Activated CD4-positive, alpha-beta T cell treated with anti-CD3 and anti-CD28 coated beads, Interleukin-2, amount 50 U/mL, for 24 hours (primary cell): ENCODE results near the gene KRT73.

Experiments used
- DNase-seq, 2 donors: peaks; one replicate each; pipeline ENCODE4 v3.0.0-alpha.2; 2020; ENCODE audit warnings: low read depth in 1 of 2, low spot score in 1 of 2

Gene KRT73

GRCh38 chr12:52645982-52646381, 27.6 kb upstream of the KRT73 start:
- no peak for DNase-seq

DNA sequence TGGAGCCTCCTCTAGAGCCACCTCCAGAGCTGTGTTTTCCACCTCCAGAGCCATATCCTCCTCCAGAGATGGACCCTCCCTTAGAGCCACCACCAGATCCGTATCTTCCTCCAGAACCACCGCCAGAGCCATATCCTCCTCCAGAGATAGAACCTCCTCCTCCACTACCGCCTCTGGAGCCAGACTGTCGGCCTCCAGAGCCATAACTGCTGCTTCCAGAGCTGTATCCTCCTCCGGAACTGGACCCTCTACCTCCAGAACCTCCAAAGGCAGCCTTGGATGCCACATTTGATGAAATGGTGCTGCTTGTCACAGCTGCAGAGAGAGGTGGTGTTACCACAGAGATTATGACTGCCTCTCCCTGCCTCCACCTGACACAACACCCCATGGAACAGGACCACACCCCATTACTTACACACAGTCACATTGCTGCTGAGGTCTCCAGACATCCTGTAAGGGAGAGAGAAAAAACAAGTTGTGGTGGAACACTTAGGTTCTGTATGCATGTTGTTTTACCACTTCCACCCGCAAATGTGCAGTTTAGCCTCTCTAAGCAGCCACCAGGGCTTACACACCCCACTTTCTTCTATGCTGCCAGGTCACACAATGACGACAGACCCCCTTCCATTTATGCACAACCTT, 26.9 kb upstream of the KRT73 start:
- peak in 1 of 2 donors; percentile 12 for DNase-seq

- no peak for DNase-seq
Observed at GRCh38 chr12:52644078-52644415, 25.7 kb upstream of the KRT73 start.

- no peak for DNase-seq
Observed at GRCh38 chr12:52643233-52644077, 25.1 kb upstream of the KRT73 start.

GRCh38 chr12:52641468-52641867, 23.1 kb upstream of the KRT73 start:
- DNase-seq, result no peak

GRCh38 chr12:52637299-52637698, 18.9 kb upstream of the KRT73 start:
- no peak for DNase-seq

- DNase-seq, result no peak
Observed at GRCh38 chr12:52636592-52637258, 18.4 kb upstream of the KRT73 start.

DNA sequence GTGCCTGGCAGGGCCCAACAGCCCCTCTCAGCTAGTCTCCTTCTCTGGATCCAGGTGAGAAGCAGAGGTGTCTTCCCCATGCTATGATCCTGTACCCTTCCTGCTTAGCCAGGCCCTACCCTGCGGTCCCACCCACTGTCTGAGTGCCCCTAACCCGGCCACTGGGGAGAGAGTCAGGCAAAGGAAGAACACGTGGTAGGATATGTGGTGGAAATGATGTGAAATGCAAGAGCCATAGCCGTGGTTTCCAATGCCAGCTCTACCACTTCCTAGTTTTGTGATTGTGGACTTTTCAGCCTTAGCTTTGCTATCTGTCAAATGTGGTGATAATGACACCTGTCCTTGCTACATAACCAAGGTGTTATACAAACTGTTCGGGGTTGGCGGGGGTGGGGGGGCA, 17.8 kb upstream of the KRT73 start:
- no peak for DNase-seq

- no peak for DNase-seq
Observed at GRCh38 chr12:52634266-52635056, 16.1 kb upstream of the KRT73 start.

GRCh38 chr12:52633383-52633782, 15.0 kb upstream of the KRT73 start:
- DNase-seq, result no peak

GRCh38 chr12:52632656-52633055, 14.3 kb upstream of the KRT73 start:
- no peak for DNase-seq

GRCh38 chr12:52631676-52632459, 13.5 kb upstream of the KRT73 start:
- no peak for DNase-seq

DNA sequence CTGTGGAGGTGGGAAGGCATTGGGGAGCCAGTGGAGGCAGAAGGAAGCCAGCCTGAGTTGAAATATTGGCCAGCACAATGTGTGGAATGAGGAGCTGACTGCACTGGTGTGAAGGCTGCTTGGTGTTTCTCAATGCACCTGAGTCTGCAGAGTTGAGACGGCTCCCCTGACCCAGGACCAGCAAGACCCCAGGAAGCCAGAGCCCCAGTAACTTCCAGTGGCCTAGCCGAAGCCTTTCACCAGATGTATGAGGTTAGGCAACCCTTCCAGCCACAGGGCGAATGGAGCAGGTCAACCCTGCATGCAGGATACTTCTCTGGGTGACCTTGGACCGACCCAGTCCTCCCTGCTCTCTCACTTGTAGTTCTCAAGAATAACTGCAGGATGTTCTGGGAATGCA, 12.9 kb upstream of the KRT73 start:
- DNase-seq, result no peak

- no peak for DNase-seq
Observed at GRCh38 chr12:52630599-52631200, 12.3 kb upstream of the KRT73 start.

GRCh38 chr12:52630008-52630500, 11.7 kb upstream of the KRT73 start:
- DNase-seq, result no peak

DNA sequence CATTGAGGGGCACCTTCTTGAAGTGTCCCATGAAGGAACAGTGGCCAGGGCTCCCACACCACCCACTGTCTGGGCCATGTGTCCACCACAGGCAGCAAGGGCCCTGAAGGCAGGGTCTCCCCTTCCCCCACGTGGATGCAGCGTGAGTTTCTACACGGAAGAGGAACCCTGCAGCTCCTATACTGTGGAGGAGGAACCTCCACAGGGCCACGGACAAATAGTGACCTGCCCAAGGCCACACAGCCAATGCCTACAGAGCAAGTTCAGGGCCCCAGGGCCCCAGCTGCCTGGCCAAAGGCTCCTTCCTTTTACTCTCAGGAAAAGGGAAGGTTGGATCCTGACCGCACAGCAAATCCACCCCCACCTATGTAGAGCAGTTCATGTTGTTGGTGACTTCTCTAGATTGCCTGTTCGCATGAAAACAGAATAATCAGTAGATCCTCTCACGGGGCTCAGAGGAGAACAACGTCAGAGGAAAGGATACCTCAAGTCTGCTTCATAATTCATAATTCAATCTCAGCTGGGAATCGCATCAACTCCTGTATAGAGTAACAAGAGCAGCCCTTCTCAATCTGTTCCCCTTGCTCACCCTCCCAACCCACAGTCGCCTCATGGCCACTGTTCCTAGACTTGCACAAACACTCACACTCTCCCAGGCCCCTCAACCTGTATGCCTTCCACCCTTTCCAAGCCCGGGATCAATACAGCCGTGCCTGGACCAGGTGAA, 11.1 kb upstream of the KRT73 start:
- no peak for DNase-seq

DNA sequence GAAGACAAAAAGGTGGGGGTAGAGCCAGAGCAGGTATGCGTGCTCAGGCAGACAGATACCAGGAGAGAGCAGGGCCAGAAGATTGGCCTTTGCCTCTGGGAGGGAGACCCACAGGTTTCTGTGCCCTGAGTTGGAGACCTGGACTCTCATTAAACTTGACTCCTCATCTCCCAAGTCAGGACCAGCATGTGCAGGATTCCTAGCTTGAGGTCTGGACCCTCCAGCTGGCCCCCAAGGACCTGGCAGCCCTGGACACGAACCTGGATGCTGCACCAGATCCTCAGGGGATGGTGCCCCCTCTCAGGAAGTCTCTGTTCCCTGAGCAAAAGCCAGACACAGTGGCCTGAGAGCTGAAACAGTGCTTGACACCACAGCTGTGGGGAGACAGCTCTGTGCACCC, 10.5 kb upstream of the KRT73 start:
- no peak for DNase-seq

DNA sequence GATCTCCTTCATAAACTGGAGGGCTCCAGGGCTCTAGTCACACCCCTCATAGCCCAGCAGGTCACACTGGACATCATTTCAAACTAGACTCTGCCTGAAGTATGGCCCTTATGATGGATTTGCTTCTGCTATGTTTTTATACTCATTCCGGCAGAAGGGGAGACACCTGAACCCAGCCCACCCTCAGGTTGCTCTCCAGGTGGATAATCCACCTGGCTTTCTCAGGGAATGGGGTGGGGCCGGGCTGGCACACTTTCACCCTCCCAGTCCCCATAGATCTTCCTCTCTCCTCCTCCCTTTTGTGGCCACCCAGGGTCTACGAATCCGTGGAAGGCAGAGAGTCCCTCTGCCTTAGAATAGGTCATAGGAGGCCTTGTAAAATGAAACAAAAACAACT, 9.8 kb upstream of the KRT73 start:
- DNase-seq, result no peak

- DNase-seq, result no peak
Observed at GRCh38 chr12:52627395-52628110, 9.2 kb upstream of the KRT73 start.
